Epithelial cell of esophagus (primary cell): ENCODE measurements around the gene FAM47C.
A peak's percentile ranks its signal among the peaks of the same experiment; 100 is the strongest.
"Not testable (repeated sequence)": the region's sequence is repeated elsewhere in the genome, so short reads cannot be mapped to it uniquely, and the experiment has no call there.

Experiments
- DNase-seq: peaks from one replicate; pipeline ENCODE4 v3.0.0; 2010; ENCODE audit warnings: low read depth
- H3K4me3 ChIP-seq: 2 replicates; pipeline ENCODE4 v1.5.1; 2011; ENCODE audit warnings: mild to moderate bottlenecking, low read length, control low read depth
- TF ChIP-seq, protein P1 (sequence below): IDR thresholded peaks from 2 replicates; pipeline ENCODE4 v1.5.1; 2011; ENCODE audit warnings: low read depth, mild to moderate bottlenecking, low read length, control low read depth, inconsistent platforms; ENCODE audit not compliant: insufficient read depth; ENCODE audit errors: missing control alignments

FAM47C gene

DNA sequence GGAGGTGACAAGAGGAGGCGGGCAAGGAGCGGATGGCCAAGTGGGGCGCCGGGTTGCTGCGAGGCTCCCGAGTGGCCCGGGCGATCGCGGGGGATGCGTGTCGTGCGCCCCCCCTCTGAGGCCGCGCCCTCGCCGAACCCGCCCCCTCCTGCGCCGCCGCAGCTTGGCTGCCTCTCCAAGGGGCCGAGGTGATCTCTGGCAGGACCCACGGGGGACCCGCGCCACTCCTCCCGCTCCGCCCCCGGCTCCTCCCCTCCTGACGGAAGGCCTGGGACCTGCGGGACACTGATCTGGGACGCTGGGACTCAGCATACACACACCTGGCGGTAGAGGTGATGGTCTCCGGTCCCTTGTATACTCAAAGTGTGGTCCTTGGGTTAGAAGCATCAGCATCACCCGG, 21.9 kb upstream of the FAM47C start:
- no peak for DNase-seq
- H3K4me3 ChIP-seq, result no peak overlapping the region
- TF ChIP-seq, protein P1, sequence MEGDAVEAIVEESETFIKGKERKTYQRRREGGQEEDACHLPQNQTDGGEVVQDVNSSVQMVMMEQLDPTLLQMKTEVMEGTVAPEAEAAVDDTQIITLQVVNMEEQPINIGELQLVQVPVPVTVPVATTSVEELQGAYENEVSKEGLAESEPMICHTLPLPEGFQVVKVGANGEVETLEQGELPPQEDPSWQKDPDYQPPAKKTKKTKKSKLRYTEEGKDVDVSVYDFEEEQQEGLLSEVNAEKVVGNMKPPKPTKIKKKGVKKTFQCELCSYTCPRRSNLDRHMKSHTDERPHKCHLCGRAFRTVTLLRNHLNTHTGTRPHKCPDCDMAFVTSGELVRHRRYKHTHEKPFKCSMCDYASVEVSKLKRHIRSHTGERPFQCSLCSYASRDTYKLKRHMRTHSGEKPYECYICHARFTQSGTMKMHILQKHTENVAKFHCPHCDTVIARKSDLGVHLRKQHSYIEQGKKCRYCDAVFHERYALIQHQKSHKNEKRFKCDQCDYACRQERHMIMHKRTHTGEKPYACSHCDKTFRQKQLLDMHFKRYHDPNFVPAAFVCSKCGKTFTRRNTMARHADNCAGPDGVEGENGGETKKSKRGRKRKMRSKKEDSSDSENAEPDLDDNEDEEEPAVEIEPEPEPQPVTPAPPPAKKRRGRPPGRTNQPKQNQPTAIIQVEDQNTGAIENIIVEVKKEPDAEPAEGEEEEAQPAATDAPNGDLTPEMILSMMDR, result no peak

DNA sequence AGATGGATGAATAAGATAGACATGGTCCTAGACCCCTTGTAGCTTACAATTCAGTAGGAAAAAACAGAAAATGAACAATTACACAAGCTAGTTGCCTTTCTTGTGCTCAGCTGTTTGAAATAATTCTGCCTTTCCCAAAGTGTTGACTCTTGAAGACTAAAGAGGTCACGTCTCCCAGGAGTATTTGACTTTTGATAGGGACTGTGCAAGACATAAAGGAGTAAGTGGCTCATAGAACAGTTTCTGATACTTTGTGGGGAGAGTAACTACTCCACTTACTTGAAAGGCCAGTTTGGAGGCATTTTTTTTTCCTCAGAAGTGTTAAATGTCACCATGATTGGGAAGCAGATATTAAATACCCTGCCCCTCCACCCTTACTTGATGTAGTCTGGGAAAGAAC, 21.0 kb upstream of the FAM47C start:
- DNase-seq, H3K4me3 ChIP-seq: not testable (repeated sequence)

DNA sequence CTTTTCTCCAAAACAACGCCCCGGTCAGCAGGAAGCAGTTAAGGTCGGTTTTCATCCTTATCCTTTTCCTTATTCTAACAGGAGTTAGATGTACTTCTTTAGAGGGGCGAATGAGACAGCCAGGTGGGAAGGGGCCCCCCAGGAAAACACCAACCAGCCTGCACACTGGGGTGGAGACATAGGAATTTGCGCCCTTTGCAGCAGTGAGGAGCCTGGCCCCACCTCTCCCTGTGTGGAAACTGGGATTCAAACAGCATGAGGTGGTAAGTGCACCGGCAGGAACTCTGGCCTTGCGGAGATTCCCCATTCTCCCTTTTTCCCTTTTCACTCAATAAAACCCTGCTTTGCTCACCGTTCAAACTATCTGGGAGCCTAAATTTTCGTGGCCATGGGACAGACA, 8.0 kb upstream of the FAM47C start:
- DNase-seq, result no peak
- TF ChIP-seq, protein P1, result no peak
- H3K4me3 ChIP-seq, result no peak overlapping the region

DNA sequence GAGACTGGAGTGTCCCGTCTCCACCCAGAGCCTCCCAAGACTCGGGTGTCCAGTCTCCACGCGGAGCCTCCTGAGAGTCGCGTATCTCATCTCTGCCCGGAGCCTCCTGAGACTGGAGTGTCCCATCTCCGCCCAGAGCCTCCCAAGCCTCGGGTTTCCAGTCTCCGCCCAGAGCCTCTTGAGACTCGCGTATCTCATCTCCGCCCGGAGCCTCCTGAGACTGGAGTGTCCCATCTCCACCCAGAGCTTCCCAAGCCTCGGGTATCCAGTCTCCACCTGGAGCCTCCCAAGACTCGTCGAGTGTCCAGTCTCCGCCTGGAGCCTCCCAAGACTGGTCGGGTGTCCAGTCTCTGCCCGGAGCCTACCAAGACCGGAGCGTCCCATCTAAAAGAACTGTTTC, 2.3 kb downstream of the FAM47C start:
- TF ChIP-seq, protein P1, result no peak
- H3K4me3 ChIP-seq, result no peak overlapping the region
- DNase-seq, result no peak

DNA sequence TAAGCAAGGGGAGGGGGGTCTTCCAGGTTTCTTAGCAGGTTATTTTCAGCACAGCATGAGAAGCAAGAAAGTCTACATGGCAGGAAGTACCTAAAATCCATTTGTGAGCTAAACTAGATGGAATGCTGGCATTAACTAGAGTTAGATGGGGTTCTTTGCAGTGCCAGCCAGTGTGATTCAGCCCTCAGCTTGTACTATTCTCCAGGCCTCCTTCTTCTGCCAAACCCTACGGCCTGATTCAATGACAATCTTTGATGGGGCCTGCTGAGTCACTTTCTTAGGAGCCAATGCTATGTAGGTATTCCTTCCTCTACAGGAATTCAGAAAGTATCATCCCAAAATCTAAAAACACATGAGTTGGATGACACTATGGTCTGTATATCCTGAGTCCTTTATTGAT, 26.1 kb downstream of the FAM47C start:
- peak; percentile 4 for DNase-seq

DNA sequence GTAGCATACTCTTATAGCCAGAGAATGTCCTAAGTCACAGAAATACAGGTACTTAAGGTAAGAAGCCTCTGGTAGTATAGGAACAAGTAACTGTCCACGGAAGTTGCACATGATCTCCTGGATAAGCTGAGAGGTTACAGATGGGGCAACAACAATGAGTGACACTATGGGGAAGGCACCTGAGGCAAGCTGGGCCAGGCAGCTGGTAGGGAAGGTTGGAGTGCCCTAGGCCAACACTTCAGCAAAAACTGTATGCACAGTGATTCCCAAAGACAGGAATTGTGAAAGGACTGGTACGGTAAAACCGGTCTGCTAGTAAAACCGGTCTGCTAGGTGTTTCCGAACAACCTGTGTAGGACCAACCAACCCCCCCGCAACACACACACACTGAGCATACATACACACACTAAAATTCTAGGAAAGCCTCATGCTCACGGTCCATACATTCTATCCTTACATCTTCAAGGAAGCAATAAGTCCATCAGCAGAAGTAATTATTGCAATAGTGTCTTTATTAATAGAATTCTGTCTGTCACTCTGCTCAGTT, 28.6 kb downstream of the FAM47C start:
- peak; percentile 10 for DNase-seq
- not testable (repeated sequence) for H3K4me3 ChIP-seq

More for the DNA sequence above, 26.1 kb downstream of the FAM47C start:
- not testable (repeated sequence) for H3K4me3 ChIP-seq

- not testable (repeated sequence) for DNase-seq, H3K4me3 ChIP-seq
These were observed 30.6 kb downstream of the FAM47C start for GRCh38 chrX:37038814-37039213.

- not testable (repeated sequence) for DNase-seq, H3K4me3 ChIP-seq
These were observed 35.1 kb downstream of the FAM47C start for GRCh38 chrX:37042956-37043885.

GRCh38 chrX:37047776-37048175, 39.6 kb downstream of the FAM47C start:
- H3K4me3 ChIP-seq, result no peak overlapping the region
- no peak for DNase-seq
- TF ChIP-seq, protein P1, result no peak

GRCh38 chrX:37057572-37057971, 49.4 kb downstream of the FAM47C start:
- not testable (repeated sequence) for DNase-seq, H3K4me3 ChIP-seq
